Myocyte (in vitro differentiated cells): ENCODE data around the gene MINK1. TPM values are rescaled to one million over a fixed set of nuclear protein-coding genes. Genes with fewer than 3 reads are reported as not detected.
"Not testable (repeated sequence)": the region's sequence is repeated elsewhere in the genome, so short reads cannot be mapped to it uniquely, and the experiment has no call there.

Experiments
- DNase-seq: peaks from one replicate; pipeline ENCODE4 v3.0.0-alpha.2; 2012; ENCODE audit warnings: low read depth
- total RNA-seq: library from RNA; depleted of rRNA; stranded (reverse); fragments of >200 nt; gene quantifications from 2 replicates; pipeline ENCODE4 v1.2.3, GENCODE V29; 2014

MINK1 gene
- total RNA-seq, 1 donor from 2014 or later = 18.1 TPM

GRCh38 chr17:4897198-4897687 lies 64.1 kb downstream of the MINK1 start:
- no peak for DNase-seq

DNA sequence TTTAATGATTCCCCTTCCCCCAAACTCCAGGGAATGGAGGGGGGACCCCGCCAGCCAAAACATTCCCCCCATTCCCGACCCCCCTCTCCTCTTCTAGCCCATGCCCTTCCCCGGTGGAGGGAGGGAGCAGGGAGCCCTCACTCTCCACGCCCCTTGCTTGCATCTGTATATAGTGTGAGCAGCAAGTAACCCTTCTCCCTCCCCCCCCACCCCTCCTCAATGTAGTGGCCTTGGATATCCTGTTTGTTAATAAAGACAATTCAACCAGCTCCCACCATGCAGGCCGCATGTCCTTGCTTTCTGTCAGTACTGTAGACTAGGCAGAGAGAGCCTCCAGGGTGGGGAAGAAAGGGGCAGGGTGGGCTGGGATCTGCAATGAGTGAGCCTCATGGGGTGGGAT lies 64.6 kb downstream of the MINK1 start:
- DNase-seq = no peak

DNA sequence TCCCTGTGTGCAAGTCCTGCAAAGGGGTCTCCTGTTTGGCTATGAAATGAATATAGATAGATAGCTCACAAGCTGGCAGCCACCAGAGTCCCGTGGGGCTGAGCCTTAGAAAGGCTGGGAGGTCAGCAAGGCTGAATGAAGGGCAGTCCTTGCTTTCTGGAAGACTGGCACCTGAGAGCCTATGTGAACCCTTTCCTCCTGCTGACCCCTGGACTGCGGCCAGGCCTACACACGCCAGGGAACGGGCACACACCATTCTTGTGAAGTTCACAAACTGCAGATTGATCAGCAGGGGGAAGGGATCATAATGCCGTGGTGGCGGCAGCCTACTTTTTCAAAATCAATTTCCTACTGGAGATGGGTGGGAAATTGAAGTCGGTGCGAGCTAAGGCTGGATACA lies 65.2 kb downstream of the MINK1 start:
- no peak for DNase-seq

DNA sequence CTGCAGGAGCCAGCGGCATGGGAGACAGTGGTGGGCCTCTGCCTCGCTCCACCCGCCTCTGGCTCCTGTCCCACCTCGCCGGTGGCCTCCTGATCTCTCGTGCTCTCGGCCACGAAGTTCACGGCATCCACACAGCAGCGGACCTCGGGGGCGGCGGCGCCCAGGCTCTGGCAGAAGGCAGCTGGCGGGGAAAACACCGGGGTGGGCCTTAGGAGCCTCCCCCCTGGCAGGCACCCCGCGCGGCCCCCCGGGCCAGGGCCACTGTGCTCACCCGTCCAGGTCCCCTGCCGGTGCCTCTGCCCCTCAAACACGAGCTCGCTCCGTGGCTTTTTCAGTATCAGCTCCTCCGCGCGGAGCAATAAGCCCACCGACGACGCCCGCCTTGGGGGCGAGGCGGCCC lies 65.8 kb downstream of the MINK1 start:
- DNase-seq = no peak

- no peak for DNase-seq
Observed at GRCh38 chr17:4899341-4900230, 66.4 kb downstream of the MINK1 start, which contains the start of gene C17orf107. C17orf107 (plus strand) TSS chr17:4899536; CDS start chr17:4899763, 227 bp downstream.

GRCh38 chr17:4900231-4901107 lies 67.3 kb downstream of the MINK1 start:
- no peak for DNase-seq

DNA sequence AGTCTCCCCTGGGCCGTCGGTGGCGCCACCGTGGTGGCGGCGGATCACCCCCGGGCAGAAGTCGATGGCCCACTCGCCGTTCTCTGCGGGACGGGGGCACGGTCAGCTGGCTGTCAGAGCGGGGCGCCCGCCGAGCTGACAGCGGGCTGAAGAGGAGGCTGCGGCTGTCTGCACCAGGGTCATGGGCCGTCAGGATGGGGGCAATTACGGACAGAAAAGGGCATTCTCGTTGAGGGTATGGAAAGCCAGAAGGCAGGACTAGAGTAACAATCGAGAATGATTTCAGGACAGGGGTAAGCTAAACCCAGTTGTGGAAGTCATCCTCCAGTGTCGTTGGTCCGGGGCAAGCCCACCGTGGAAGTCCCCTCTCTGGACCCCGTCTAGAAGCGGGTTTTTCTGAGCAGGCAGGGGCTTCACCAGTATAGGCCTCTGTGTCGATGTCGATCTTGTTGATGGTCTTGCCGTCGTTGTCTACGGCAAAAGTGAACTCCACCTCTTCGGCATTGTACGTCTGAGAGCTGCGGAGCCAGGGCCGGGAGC lies 68.0 kb downstream of the MINK1 start:
- DNase-seq = no peak

- DNase-seq = no peak
Observed at GRCh38 chr17:4901648-4902344, 68.7 kb downstream of the MINK1 start.

- DNase-seq = no peak
Observed at GRCh38 chr17:4902540-4902939, 69.4 kb downstream of the MINK1 start.

GRCh38 chr17:4903051-4903818 lies 70.1 kb downstream of the MINK1 start, which contains the start of gene CHRNE:
CHRNE (minus strand) TSS chr17:4903098; CDS start chr17:4903063, 35 bp downstream.
- DNase-seq = peak; percentile 67

- DNase-seq = not testable (repeated sequence)
Observed at GRCh38 chr17:4906642-4907041, 73.5 kb downstream of the MINK1 start.

GRCh38 chr17:4908301-4908700 lies 75.2 kb downstream of the MINK1 start:
- DNase-seq = peak; percentile 20

DNA sequence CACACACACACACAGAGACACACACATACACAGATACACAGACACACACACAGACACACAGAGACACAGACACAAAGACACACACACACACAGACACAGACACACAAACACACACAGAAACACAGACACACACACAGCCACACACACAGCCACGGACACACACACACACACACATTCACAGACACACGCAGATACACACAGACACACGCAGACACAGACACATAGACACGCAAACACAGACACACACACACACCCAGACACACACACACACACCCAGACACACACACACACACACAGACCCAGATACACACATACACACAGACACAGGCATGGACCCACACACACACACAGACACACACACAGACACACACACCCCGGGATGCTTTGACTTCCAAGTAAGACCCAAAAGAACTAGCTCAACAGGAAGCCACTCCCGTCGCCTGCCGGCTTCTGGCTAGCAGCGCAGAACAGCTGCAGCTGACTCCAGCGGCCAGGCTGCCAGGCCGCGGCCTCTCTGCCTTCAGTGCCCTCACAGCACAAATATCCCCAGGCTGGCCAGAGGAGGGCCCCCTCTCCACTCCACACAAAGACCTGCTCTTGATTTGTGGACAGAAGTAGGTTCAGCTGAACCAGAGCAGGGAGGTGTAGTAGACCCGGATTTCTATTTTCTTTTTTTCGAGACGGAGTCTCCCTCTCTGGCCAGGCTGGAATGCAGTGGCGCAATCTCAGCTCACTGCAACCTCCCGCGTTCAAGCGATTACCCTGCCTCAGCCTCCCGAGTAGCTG lies 75.8 kb downstream of the MINK1 start:
- peak; percentile 98 for DNase-seq

GRCh38 chr17:4913994-4914393 lies 80.9 kb downstream of the MINK1 start:
- DNase-seq = peak; percentile 49

DNA sequence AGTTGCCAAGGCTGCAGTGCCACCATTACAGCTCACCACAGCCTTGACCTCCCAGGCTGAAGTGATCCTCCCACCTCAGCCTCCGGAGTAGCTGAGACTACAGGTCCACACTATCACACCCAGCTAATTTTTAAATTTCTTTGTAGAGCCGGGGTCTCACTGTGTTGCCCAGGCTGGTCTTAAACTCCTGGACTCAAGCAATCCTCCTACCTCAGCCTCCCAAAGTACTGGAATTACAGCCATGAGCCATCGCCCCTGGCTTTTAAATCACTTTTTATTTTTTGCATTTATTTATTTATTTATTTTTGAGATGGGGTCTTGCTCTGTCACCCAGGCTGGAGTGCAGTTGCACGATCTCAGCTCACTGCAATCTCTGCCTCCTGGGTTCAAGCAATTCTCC lies 81.4 kb downstream of the MINK1 start:
- not testable (repeated sequence) for DNase-seq

- no peak for DNase-seq
Observed at GRCh38 chr17:4919511-4920047, 86.4 kb downstream of the MINK1 start.

GRCh38 chr17:4920351-4921048 lies 87.4 kb downstream of the MINK1 start:
- DNase-seq = no peak

DNA sequence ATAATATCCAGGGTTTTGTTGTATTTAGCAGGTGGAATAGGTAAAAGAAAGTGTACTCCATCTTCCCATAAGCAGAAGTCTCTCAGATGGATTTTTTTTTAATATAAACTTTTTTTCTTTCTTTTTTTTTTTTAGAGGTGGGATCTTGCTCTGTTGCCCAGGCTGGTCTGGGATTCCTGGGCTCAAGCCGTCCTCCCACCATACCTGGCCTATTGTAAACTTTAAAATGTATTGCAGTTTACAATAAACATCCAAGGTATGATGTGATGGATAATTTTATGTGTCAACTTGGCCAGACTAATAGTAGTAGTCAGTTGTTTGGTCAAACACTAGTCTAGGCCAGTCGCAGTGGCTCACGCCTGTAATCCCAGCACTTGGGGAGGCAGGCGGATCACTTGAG lies 88.2 kb downstream of the MINK1 start:
- no peak for DNase-seq
